Stomach (tissue), 4 donors: ENCODE measurements around the gene ARHGAP28.

Experiments used
- CTCF ChIP-seq, 7 experiments: fragments of 450-650 bp in 4 of 7; fragments of 200-600 bp in 3 of 7; sonication (generic) in 3 of 7; IDR thresholded peaks; one replicate each; pipeline ENCODE4 v1.5.1; 2016 to 2019; ENCODE audit warnings: antibody characterized with exemption in 7 of 7, control low read depth in 2 of 7, mild to moderate bottlenecking in 1 of 7
- EP300 ChIP-seq: sonication (generic); formaldehyde crosslinking; IDR thresholded peaks from one replicate; pipeline ENCODE4 v1.6.1; 2017; ENCODE audit warnings: antibody characterized with exemption
- POLR2A ChIP-seq, 4 donors: fragments of 450-650 bp; IDR thresholded peaks; one replicate each; pipeline ENCODE4 v1.6.1; 2016; ENCODE audit warnings: antibody characterized with exemption in 4 of 4, control low read depth in 2 of 4, mild to moderate bottlenecking in 1 of 4, moderate library complexity in 1 of 4
- POLR2AphosphoS5 ChIP-seq, 3 donors: sonication (generic); formaldehyde crosslinking; IDR thresholded peaks; one replicate each; pipeline ENCODE4 v1.6.1; 2016; ENCODE audit warnings: antibody characterized with exemption in 3 of 3

GRCh38 chr18:6743999-6744398 is 14.5 kb downstream of the ARHGAP28 start:
- TF ChIP-seq POLR2A (IDR thresholded peaks at IDR 0.05), result no peak
- TF ChIP-seq CTCF (IDR thresholded peaks at IDR 0.05), result no peak
- no peak for TF ChIP-seq POLR2AphosphoS5 (IDR thresholded peaks at IDR 0.05)
- no peak for TF ChIP-seq EP300
